AG09309 (cell line): ENCODE data around the gene CES4A.

Source experiments
- DNase-seq: peaks from one replicate; pipeline ENCODE4 v3.0.0-alpha.2; 2010; ENCODE audit warnings: low read depth
- H3K4me3 ChIP-seq: 2 replicates; pipeline ENCODE4 v1.5.1; 2011; ENCODE audit warnings: mild to moderate bottlenecking, low read depth, low read length, moderate library complexity; ENCODE audit not compliant: control insufficient read depth
- CTCF ChIP-seq: IDR thresholded peaks from 2 replicates; pipeline ENCODE4 v1.5.1; 2011; ENCODE audit warnings: mild to moderate bottlenecking, low read depth, low read length, inconsistent platforms; ENCODE audit not compliant: insufficient read depth, control insufficient read depth; ENCODE audit errors: missing control alignments

CES4A gene

GRCh38 chr16:67006930-67007658 lies 18.7 kb downstream of the CES4A start:
- no peak overlapping the region for H3K4me3 ChIP-seq
- TF ChIP-seq CTCF = no peak
- no peak for DNase-seq

GRCh38 chr16:67009158-67009557 lies 20.8 kb downstream of the CES4A start:
- DNase-seq = no peak
- H3K4me3 ChIP-seq = no peak overlapping the region
- no peak for TF ChIP-seq CTCF

- no peak for DNase-seq
- no peak for TF ChIP-seq CTCF
- H3K4me3 ChIP-seq = no peak overlapping the region
These were observed 22.9 kb downstream of the CES4A start for GRCh38 chr16:67011274-67011673.

- peak overlapping the region; percentile 36 for H3K4me3 ChIP-seq
- TF ChIP-seq CTCF = no peak
- DNase-seq = no peak
These were observed 24.9 kb downstream of the CES4A start for GRCh38 chr16:67013233-67013822.

GRCh38 chr16:67013823-67014633 lies 25.6 kb downstream of the CES4A start:
- DNase-seq = no peak
- H3K4me3 ChIP-seq = peak overlapping the region; percentile 36
- no peak for TF ChIP-seq CTCF

- no peak for DNase-seq
- H3K4me3 ChIP-seq = no peak overlapping the region
- TF ChIP-seq CTCF = no peak
These were observed 26.4 kb downstream of the CES4A start for GRCh38 chr16:67014634-67015312.
